GM21515 (cell line): ENCODE data around the gene SLIT3.

ENCODE experiments used
- ATAC-seq: cut with Tn5 transposase; IDR thresholded peaks from one replicate; pipeline ENCODE4 v1.9.1; 2021; ENCODE audit not compliant: unreplicated experiment

Gene SLIT3

DNA sequence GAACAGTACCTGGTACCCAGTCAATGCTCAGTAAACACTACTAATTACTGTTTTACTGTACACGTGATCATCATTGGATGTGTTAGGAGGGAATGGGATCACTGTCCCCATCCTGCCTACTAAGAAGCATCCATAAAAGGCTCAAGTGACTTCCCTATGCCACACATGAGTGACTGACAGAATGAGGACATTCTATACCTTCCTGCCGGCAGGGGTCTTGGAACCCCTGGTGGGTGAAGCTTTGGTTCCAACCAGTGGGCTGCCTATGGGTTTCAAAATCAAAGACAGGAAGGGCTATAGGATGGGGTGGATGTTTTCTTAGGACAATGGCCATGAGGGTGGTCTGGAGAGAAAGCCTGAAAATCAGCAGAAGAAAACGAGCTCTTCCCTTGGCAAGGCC, 512.2 kb downstream of the SLIT3 start:
- ATAC-seq, result no peak

DNA sequence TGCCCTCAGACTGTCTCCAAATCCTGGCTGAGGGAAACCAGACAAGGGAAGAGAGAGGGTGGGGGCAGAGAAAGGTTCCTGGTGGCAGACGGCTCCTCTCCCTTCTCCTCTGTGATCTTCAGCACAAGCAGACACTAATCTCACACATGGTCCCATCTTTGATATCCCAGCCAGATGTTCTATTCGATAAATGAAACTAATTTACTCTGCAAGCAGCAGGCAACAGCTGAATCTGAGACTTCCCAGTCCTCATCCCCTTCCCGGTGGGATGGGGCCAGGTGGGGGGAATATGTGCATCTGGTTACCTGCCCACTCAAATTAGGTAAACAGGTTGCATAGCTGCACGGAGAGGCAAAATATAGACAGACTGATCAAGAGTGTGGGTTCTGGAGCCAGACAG, 512.8 kb downstream of the SLIT3 start:
- ATAC-seq, result no peak

DNA sequence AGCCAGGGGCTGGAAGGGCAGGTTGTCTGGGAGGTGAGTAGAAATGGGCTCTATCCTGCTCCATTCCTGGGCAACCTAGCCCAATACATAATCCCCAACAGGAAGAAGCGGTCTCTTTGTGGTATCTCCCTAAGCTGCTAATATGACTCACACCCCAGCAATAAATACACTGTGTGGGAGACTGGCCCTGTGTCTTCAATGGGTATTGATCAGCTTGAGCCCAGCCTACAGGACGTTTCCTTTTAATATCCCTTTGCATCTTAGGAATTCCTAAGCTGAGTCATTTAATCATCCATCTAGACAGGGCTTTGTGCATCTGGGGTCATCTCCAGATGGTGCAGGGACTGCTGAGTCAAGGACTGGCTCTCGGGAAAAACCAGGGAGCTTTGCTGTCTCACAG, 514.8 kb downstream of the SLIT3 start:
- ATAC-seq, result no peak

DNA sequence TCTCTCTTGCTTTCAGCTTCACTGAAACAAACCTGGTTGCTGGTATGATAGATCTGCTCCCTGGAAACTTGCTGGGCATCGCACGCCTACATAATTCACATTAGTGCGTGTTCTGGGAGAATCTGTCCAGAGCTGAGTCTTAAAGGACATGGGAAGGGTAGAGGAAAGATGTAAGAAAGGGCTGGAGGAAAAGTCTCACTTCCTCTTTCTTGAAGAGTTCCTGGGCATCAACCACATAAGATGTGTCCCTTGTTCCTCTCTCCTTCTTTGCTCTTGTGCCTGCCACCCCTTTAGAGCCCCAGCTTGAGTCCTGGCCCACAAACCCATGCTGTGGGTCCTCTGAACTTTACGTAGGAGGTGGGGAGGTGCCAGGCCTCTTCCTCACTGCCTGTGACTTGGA, 516.5 kb downstream of the SLIT3 start:
- ATAC-seq, result no peak

DNA sequence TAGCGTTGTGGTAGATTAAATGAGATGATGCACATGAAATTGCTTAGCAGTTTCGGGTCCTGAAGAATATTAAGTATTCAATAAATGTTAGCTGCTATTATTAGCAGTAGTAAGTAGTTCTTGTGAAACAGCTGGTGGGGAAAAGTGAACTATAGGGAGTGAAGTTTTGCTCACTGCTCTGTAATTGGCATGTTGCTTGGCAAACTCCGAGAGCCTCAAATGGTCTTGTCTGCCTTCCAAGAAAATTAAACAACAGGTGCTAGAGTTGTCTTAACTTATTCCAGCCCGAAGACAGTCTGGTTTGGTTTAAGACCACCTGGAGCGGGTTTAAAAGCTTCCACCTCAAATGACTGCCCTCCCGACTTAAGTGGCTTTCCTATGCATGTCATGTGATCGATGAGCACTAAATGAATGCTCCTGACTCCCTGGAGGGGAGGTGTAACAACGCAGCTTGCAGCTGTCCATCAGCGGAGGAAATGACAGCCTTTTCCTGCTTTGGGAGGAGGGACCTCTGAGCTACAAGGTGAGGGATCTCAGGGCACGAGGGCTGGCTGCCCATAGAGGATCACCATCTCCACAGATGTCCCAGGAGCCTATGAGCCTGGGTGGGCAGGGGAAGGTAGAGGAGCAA, 518.9 kb downstream of the SLIT3 start:
- ATAC-seq, result no peak

DNA sequence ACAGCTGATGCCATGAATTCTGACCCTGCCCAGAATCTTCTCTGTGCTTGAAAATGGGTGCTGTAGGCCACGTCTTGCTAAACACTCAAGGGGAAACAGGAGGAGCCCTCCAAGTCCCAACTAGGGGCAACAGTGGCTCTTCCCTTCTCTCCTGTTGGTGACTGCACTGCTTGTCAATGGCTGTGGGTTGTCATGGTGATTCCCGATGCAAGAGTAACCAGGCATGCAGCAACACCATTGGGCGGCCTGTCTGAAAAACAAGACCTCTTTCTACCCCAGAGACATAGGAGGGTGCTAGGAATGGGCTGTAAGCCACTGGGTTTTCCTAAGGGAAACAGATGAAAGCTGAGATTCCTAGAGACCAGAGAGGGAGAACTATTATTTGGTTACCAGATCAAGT, 520.1 kb downstream of the SLIT3 start:
- ATAC-seq, result no peak

DNA sequence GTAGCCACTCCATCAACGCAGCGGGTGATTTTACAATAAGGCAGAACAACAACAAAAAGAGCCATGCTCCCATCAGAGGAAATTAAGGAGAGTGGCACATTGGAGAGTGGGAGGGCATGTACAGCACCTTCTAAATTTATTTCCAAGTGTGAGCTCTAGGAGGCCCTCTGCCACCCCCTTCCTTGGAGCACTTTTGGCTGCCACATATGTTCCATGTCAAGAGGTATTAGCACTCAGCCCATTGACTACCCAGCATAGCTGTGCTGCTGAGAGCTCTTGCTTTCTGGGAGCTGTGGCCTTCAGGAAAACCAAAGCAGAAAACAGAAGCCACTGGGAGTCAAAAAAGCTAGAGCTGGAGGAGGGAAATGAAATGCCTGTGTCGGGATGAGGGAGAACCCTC, 521.6 kb downstream of the SLIT3 start:
- no peak for ATAC-seq

DNA sequence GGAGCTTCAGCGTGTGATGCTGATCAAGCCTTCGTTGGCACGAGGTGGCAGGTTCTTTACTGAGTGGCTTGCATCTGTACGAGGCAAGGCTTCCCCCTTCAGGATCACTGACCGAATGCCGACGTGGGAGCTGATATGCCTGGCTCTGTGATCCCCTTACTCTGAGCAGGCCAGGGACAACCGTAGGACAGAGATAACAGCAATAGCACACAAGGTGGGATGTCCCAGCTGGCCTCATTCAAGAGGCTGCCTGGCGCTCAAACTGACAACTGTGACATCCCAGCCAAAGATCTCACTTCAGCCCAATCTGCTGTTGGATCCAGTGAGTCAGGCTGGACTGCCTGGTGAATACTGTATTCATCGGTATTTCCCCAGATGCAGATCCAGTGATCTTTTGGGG, 522.4 kb downstream of the SLIT3 start:
- no peak for ATAC-seq

DNA sequence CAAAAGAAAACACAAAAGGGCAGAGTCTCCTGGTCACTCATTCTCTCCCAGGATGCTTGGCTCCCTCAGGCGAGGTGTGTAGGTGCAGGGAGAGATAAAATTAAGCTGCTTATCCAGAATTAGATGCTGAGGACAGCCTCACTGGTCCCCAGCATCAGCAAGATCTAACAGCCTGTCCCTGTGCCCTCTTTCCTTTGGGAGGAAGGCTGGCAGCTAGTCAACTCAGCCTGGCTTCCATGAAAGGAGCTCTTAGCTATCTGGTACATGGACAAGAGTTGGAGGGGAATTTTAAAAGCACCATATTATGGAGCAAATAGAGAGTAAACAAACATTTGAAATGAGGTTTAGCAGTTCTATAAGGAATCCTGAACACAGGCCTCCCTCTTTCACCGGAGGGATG, 523.3 kb downstream of the SLIT3 start:
- no peak for ATAC-seq

DNA sequence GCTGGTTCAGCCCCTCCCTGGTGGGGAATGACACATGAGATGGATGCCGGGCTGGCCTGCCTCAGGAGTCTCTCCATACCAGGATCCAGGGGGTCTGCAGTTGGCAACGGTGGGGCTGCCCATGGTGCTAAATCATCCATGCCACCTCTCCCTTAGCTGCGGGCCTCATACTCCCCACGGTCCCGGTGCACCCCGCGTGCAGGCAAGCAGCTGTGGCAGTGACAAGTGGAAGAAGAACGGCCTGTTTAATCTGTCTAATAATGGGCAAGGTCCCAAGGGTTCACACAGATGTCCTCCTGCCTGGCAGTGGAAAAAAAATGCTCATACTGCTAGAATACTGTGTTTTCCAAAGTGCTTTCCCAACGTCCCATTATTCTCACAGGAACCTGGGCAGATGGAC, 524.9 kb downstream of the SLIT3 start:
- ATAC-seq, result no peak

DNA sequence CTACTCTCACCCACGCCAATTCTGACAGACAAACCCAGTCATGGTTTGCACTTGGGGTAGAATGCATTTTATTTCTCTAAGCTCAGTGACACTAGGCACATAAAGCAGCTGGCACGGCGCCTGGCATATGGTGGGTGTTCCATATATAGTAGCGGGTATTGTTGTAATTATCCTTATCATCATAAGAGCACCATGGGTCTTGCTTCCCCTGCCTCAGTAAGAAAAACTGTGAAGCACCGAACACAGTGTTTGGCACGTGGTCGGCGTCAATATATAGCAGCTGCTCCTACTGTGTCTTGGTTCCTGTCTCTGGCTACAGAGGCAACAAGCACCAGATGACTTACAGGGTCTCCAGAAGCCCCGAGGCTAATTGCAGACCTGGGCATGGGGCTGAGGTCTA, 527.7 kb downstream of the SLIT3 start:
- ATAC-seq, result no peak

DNA sequence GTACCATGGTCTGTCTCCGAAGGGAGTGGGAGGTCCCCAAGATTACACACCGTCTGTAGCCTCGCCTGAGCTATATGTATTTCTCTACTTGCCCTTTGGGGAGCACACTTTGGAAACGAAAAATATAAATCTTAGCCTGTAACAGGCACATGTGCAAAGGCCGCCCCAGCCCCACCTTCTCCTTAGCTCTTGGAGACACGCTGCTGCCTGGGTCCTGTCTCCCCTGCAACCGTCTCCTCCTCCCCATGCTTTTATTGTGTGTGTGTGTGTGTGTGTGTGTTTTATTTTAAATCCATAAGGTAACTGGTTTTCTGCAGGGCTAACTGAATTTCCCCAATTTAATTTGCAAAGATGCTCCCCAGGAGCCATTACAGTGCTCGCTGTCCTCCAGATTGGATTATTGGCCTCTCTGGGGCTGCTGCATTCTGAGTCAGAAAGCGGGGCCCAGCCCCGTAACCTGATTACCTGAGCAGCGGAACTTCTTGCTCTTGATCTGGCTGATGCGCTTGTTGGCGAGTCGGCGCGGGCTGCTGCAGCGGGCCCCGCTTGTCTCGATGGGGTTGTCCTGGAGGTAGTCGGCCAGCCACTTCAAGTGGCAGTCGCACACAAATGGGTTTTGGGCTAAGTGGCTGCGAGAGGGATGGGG, 528.5 kb downstream of the SLIT3 start:
- ATAC-seq, result no peak

DNA sequence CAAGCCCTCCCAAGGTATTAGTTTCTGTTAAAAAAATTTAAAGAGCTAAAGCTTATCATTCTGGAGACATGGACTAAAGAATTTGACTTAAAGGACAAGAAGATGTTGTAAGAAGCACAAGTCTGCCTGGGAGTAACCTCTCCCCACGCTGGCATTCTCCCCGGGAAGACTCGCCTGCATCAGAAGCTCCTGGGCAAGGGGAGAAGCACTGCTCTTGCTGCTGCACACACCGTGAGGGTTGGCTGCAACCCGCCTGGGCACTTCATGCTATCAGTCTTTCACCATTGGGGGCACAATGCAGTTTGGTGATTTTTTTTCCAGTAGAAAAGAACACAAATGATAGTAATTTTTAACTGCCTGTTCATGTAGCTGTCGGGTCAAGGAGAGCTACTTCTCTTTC, 529.3 kb downstream of the SLIT3 start:
- ATAC-seq, result no peak

DNA sequence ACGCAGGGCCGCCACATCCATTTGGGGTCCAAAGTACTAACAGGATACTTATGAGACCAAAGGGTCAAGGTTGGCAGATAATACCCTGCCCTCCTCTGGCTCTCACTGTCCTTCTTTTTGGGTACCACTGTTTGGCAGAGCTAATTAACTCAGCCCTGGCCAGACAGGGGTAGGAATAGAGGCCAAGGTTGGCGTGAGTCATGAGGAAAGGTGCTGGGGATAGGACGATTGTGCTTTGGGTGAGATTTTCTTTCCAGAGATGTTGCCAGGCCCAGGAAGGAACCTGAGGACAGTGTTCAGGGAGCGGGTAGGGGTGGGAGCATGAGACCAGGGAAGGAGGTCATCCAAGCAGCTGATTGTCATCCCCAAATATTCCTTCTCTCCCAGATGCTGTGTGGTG, 529.9 kb downstream of the SLIT3 start:
- ATAC-seq, result no peak

DNA sequence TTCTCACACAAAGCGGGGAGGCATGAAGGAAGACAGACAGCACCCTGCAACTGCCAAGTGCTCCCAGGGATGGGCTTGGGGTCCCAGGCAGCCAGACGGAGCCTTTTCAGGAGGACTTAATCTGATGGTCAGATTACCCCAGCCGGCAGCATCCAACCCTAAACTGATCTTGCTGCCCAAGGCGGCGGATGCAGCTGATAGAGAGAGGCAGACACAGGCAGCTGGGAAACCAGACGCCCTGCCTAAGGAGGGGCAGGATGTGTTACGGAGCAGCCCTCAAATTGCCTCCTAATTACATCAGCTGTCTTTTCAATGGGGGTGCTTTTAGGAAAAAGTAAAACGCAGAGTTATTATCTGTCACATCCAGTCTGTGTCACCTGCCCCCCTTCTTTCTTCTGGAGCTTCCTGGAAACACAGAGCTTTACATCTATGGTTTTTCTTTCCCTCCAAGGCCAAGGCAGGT, 530.9 kb downstream of the SLIT3 start:
- no peak for ATAC-seq

DNA sequence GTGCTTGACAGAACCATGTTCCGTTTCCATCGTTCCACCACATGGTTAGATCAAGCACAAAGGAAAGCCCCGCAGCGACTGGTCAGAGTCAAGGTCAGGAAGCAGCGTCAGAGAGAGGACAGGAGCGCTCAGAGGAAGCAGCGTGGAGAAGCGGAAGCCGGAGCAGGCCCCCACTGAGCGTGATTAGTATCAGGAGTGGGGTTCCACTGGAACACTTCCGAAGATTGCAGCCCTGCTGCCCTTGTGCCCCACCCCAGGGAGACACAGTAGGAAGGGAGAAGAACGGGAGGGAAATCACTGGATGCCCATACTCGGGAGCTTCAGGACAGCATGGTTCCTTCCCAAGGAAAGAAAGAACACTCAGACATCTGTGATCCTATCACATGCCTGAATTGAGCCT, 532.8 kb downstream of the SLIT3 start:
- ATAC-seq, result no peak

DNA sequence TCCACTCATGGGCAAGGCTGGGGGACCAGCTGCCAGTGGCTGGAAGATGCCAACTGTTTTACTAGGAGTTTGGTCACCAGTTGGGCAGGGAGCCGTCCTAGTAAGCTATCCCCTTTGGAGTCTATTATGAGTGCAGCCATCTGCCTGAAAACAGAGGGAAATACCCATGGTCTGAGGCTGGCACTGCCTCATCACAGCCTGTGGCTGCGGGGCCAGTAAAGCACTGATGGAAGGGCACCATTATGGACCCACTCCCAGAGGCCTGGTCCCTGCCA, 534.6 kb downstream of the SLIT3 start:
- no peak for ATAC-seq

DNA sequence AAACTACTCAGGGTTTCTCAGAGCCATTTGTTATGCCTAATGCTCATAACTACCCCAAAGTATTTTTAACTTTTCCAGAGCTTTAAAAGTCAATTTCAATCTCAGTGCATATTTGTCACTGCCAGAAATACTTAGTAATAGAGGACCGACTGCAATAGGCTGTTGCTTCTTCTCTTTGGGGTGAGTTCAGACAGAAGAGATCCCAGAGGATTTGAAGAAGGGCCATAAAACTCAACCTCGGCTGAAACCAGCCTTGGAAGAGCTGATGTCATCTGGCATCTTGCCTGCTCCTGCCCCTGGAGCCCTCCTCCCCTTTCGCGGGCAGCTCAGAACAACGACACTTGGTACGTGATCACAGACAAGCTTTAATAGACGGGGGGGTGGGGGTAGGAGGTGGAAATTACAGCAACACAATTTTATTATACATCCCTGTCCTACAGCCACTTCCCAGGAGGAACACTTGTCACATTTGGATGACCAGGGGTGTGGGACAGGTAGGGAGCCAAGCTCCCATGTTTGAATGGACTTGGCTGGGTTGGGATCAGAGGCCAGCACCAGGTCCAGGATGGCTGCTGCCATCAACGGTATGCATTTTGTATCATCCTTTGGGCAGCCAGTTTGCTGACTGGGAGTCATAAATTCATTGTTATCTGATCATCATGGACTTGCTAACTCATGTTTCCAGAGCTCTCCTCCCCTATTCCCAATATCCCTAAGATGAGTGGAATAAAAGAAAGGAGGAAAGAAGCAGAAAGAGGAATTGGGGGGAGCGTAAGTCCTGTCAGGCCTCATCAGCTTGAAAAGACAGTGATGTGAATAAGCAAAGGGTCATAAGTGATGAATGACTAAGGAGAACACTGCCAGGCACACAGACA, 535.2 kb downstream of the SLIT3 start:
- ATAC-seq, result no peak

DNA sequence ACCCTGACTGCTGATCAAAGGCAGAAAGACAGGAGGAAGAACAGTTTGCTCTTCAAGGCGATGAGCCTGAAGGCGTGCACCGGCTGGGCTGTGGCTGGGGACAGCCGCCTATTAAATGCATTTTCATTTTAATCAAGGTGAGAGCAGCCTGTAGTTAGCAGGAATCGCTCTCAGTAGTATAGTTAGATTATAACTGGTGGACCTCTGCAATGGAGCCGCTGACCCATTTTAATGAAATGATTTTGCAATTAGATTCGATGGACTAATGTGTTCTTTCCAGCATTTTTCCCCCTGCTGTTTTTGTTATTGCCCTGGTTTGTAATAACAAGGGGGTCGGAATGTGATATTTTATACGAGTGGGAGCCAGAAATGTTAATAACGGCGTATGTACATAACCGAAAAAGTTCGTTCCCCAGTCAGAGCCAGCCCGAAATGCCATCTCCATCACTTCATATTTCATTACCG, 535.8 kb downstream of the SLIT3 start:
- no peak for ATAC-seq

DNA sequence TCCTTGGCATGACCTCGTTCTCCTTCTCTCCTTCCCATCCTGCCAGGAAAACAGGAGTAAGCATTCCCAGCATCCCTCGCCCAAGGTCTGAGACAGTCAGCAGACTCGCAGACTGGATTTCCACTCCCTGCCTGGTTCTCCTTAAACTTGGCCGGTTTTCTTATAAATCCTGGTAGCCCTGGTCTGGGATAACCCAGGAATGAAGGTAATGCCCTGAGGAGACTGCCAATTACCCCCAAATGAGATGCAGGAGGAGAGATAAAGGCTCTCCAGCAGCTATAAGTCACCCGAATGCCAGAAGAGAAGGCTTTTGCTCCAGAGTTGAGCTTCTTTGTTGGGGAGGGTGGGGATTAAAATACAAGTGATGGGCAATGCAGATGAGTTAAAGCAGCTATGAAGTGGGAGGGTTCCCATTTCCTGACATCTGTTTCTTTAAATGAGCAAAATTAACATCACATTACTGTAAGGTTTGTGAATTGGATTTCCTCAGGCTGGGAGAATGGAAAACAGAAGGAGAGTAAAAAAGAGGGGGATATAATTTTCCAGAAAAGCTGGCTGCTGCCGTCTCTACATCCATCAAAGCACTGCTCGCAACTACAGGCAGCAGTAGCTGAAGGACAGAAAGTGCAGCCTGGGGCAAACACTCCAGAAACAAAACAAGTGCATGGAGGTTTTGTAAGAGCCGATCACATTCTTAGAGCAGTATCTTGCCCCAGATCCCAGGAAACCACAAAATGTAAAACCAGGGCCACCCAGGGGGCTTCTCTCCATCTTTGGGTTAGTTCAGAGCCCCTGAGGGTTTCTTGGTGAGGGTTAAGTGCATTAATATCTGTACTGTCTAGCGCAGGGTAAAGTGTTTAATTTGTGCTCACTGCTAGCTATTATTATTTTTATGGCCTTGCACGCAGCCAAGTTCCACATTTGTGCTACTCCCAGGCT, 544.2 kb downstream of the SLIT3 start:
- no peak for ATAC-seq

DNA sequence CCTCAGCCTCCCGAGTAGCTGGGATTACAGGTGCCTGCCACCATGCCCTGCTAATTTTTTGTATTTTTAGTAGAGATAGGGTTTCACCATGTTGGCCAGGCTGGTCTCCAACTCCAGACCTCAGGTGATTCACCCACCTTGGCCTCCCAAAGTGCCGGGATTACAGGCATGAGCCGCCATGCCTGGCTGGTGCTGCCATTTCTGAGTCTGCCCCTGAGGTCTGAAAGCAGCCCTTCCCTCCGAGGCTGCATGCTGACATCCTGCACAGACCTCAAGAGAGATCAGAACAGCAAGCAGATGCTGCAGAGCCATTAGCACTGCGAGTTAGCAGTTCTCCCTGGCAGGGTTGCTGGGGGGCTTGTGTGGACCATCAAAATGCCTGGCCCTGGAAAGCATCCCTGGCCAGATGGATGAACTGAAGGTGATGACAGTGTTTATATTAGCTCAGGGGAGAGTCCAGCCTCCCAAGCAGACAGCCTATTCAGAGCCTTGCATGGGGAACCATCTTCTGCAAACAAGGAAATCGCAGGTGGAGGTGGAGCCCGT, 545.3 kb downstream of the SLIT3 start:
- ATAC-seq, result no peak
